C4-2B (cell line): ENCODE measurements around the gene CLIC1.

Experiments used
- H3K27ac ChIP-seq: fragments of 450-650 bp; 2 replicates; pipeline ENCODE4 v1.5.1; 2017
- ZFX ChIP-seq: fragments of 450-650 bp; IDR thresholded peaks from 2 replicates; pipeline ENCODE4 v1.6.1; 2017
- TF ChIP-seq, protein P1 (sequence below): fragments of 450-650 bp; conservative IDR thresholded peaks from 2 replicates; pipeline ENCODE4 v1.5.1; 2017; ENCODE audit warnings: mild to moderate bottlenecking

The CLIC1 gene

DNA sequence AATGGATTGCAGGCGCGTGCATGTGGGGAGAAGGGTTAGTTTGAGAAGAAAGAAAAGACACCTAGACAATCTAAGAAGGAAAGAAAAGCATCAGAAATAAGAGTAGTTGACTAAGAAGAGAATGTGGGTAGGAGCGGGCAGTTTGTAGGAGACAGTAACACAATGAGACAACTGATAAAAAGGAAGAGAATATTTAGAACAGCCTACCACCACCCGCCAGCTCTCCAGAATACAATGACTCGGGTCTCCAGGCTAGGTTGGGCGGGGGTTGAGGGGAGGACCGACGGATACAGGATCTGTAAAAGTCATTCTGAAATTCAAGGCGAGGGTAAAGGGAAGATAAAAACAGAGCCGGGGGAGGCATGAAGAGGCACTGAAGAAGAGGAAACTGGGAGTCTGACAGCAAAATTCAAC is 33.9 kb downstream of the CLIC1 start:
- TF ChIP-seq, protein P1, sequence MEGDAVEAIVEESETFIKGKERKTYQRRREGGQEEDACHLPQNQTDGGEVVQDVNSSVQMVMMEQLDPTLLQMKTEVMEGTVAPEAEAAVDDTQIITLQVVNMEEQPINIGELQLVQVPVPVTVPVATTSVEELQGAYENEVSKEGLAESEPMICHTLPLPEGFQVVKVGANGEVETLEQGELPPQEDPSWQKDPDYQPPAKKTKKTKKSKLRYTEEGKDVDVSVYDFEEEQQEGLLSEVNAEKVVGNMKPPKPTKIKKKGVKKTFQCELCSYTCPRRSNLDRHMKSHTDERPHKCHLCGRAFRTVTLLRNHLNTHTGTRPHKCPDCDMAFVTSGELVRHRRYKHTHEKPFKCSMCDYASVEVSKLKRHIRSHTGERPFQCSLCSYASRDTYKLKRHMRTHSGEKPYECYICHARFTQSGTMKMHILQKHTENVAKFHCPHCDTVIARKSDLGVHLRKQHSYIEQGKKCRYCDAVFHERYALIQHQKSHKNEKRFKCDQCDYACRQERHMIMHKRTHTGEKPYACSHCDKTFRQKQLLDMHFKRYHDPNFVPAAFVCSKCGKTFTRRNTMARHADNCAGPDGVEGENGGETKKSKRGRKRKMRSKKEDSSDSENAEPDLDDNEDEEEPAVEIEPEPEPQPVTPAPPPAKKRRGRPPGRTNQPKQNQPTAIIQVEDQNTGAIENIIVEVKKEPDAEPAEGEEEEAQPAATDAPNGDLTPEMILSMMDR, result no peak
- TF ChIP-seq ZFX, result no peak
- peak overlapping the region; percentile 75 for H3K27ac ChIP-seq

DNA sequence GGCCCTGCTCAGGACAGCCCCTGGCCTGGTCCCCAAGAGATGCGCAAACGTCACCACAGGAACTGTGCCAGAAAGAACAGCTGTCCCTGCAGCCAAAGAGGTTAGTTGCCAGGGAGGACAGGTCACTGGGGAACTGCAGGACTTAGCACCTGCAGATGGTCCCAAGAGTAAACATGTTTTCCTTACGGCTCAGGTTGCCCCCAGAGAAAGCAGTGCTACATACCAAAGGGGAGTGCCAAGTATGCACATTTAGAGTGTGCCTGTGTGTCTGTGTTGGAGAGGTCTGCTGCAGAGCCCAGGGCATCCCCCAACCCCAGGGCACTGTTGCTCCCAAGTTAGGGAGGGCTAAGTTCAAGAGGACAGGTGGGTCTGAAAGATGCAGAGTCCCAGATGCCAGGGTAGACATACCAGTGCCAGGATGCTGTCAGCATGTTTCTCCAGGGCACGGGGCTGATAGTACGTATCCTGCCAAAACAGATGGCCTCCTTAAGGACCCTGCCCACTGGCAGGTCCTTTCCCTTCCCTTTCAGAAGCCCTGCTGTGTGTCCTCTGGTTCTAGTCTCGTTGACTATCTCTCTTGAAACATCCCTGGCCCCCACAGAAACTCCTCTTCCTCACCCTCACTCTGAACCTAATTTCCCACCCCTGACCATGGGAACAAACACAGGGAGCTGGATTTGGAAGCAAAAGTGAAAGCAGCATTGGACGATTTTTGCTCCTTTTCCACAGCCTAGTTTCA is 34.5 kb downstream of the CLIC1 start:
- H3K27ac ChIP-seq, result peak overlapping the region; percentile 75
- TF ChIP-seq, protein P1, result no peak
- no peak for TF ChIP-seq ZFX

DNA sequence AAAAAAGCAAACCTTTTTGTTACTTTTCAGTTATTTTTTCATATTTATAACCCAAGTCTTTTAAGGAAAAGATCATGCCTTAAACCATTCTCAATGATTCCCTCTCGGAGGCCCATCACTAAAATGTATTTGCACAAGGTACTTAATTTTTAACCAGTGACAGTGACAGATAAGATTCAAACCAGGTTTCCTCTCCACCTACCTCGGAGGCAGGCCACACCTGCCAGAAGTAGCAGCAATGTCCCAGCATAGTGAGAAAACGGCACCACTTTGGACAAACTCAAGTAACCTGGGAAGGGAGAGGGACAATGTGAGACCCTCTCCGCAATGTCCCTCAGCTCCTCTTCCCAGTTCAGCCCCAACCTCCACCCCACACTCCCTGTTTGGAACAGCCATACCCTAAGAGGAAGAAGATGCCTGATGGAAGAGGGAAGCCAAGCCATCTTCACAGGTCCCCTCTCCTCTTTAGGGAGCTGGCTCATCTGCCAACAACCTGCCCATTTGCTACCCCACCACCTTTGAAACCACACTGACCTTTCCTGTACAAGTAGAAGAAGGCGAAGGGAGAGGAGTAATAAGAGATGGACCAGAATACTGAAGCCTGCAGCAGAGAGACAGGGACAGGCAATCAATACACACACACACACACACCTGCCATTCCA is 35.5 kb downstream of the CLIC1 start:
- H3K27ac ChIP-seq, result no peak overlapping the region
- no peak for TF ChIP-seq ZFX
- TF ChIP-seq, protein P1, result no peak

DNA sequence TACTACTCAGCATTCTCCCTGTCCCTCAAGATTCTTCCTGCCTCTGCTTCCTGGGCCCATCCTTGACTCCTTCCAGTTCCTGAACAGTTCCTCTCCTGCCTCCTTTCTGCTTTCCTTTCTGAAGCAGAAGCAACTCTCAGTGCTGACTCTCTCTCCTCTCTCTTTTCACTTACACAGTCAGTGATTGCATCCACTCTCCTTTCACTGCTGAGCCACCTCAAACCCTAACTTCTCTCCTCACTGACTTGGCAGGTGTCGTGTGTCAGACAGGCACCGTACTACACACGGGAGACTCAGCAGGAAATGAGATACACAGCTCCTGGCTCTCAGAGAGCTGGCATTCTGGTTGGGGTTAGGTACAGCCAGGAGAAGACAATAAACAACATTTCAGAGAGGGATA is 38.8 kb downstream of the CLIC1 start:
- TF ChIP-seq ZFX, result no peak
- TF ChIP-seq, protein P1, result no peak

DNA sequence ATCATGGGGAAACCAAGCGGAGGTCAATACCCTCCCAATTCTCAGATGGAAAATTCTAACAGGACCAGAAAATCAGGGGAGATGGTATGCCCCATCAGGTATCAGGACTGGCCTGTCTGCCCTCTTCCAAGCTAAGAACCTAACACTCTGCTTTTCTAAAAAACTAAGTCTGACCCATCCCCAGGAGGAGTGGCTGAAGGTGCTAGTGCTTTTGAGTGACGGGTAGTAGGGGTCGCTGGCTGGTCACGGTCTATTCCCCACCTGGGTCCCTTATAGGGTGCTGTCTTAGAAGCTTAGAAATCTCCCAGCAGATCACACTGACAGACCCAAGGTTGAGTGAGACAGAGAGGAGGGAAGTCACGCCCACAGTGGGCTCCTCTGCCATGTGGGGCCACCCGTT is 42.8 kb downstream of the CLIC1 start:
- H3K27ac ChIP-seq, result no peak overlapping the region
- TF ChIP-seq ZFX, result no peak
- TF ChIP-seq, protein P1, result no peak

More for the DNA sequence above, 38.8 kb downstream of the CLIC1 start:
- no peak overlapping the region for H3K27ac ChIP-seq

DNA sequence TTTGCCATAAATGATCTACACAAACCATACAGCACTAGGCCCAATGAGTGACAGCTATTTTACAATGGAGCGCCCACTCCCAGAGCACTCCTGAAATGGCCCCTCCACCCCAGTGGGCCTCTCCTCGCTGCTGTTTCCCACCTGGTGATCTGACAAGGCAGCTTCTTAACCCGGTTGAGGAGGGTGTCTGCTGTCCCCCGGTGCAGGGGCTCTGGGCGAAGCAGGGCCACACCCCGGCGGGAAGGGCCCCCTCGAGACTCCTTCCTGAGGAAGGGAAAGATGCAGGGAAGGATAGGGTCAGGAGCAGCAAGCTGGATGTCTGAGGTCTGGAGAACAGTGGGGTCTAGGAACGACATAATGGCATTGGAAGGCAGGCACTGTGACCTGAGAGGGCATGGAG is 43.4 kb downstream of the CLIC1 start:
- no peak overlapping the region for H3K27ac ChIP-seq
- no peak for TF ChIP-seq ZFX
- TF ChIP-seq, protein P1, result no peak

DNA sequence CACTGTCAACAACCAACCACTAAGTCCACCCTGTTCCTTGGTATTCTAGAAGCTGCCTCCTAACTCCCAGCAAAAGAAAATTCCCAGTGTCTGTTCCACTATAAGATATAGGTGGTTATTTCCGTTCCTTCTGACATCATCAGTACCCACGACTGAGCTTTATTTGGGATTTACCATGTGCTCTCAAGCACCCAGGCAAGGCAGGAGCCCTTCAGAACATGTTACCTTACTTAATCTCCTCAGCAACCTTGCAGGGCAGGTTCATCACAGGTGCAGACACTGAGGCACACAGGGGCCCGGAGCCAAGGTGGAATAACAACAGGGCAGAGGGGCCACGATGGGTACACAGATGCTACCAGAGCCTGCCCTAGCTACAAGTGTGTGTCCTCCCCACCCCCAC is 44.0 kb downstream of the CLIC1 start:
- no peak for TF ChIP-seq ZFX
- TF ChIP-seq, protein P1, result no peak

More for the DNA sequence above, 44.0 kb downstream of the CLIC1 start:
- no peak overlapping the region for H3K27ac ChIP-seq
